Activated naive CD4-positive, alpha-beta T cell treated with anti-CD3 and anti-CD28 coated beads, Interleukin-2, amount 10 ng/mL, durations not matched to agents 7 days and 5 days (primary cell): ENCODE measurements around the gene DSCAML1.

Experiments used
- CTCF ChIA-PET: fragments of 350-600 bp; sonication (Branson Sonifier 250); formaldehyde crosslinking; loops from one replicate; lab custom pipeline; 2021; ENCODE audit warnings: antibody characterized with exemption; lab: Charles Lee
- DNase-seq: peaks from one replicate; pipeline ENCODE4 v3.0.0-alpha.2; 2020
- H3K27ac Mint-ChIP-seq: one replicate; pipeline ENCODE4 v1.8.0; 2021; ENCODE audit warnings: mild to moderate bottlenecking, moderate library complexity, mixed read lengths
- H3K27me3 Mint-ChIP-seq: one replicate; pipeline ENCODE4 v1.8.0; 2021; ENCODE audit warnings: mild to moderate bottlenecking, mixed read lengths
- H3K36me3 Mint-ChIP-seq: one replicate; pipeline ENCODE4 v1.8.0; 2021; ENCODE audit warnings: mixed read lengths
- H3K4me1 Mint-ChIP-seq: one replicate; pipeline ENCODE4 v1.8.0; 2021; ENCODE audit warnings: mixed read lengths
- H3K4me3 Mint-ChIP-seq: one replicate; pipeline ENCODE4 v1.8.0; 2021; ENCODE audit warnings: mild to moderate bottlenecking, moderate library complexity, mixed read lengths
- H3K9me3 Mint-ChIP-seq: one replicate; pipeline ENCODE4 v1.8.0; 2021; ENCODE audit warnings: mixed read lengths

DSCAML1 gene

GRCh38 chr11:117587416-117587815, 209.6 kb downstream of the DSCAML1 start:
- H3K27me3 Mint-ChIP-seq = peaks cover 5% of the 10 kb centered on the region
- no peaks in the 10 kb centered on the region for H3K9me3 Mint-ChIP-seq

GRCh38 chr11:117586392-117586791, 210.6 kb downstream of the DSCAML1 start:
- no peaks in the 10 kb centered on the region for H3K4me1 Mint-ChIP-seq
- no peak overlapping the region for H3K27ac Mint-ChIP-seq
- H3K36me3 Mint-ChIP-seq = no peaks in the 10 kb centered on the region
- H3K9me3 Mint-ChIP-seq = no peaks in the 10 kb centered on the region
- CTCF ChIA-PET = no interaction called here
- no peak overlapping the region for H3K4me3 Mint-ChIP-seq
- H3K27me3 Mint-ChIP-seq = peaks cover 5% of the 10 kb centered on the region
- DNase-seq = no peak

More at GRCh38 chr11:117587416-117587815, 209.6 kb downstream of the DSCAML1 start:
- Mint-ChIP-seq H3K27ac (no peak overlapping the region), H3K36me3 (no peaks in the 10 kb centered on the region), H3K4me1 (no peaks in the 10 kb centered on the region), H3K4me3 (no peak overlapping the region)
- no peak for DNase-seq
- CTCF ChIA-PET = interaction anchor here (0.5 kb wide), 1 partner anchor 29 kb away, joined by 3 read pairs; no protein-coding TSS in a partner anchor

- no peak for DNase-seq
- Mint-ChIP-seq H3K4me3 (no peak overlapping the region), H3K9me3 (no peaks in the 10 kb centered on the region), H3K27ac (no peak overlapping the region), H3K27me3 (peaks cover 5% of the 10 kb centered on the region), H3K36me3 (no peaks in the 10 kb centered on the region), H3K4me1 (no peaks in the 10 kb centered on the region)
- CTCF ChIA-PET = no interaction called here
These were observed 211.4 kb downstream of the DSCAML1 start for GRCh38 chr11:117585631-117586030.

DNA sequence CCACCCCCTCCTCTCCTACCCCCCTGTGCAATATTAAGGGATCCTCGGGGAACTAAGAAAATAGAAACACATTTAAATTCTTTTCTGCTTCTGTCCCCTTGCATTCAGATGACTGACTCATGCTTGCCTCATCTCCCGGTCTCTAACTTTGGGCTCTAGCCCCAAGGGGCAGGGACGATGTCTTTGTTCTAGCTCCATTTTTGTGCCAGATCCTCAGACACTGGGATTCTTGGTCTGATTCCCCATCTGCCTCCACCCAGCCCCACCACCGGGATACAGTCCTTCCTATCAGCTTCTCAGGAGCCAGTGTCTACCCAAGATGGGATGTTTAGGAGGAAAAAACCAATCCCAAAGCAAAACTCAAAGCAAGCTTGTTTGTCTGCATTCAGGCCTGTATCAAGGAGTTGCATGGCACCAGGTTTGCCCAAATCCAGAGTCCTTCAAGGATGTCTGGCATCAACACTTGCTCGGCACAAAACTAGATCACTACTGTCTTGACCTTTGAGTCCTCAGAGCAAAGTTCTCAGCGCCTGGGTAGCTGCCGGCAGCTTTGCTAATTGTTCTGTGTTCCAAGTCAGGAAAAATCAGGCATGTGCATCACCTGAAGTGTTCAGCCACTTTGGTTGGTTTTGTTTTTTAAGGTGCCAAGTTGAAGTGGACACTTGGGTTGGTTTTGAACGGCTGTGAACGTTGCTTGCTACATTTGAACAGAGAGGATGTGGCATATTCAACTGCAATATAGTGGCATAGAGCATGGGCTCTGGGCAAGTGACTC, 212.8 kb downstream of the DSCAML1 start:
- Mint-ChIP-seq H3K36me3 (no peaks in the 10 kb centered on the region), H3K4me1 (no peaks in the 10 kb centered on the region), H3K4me3 (no peak overlapping the region), H3K27ac (no peak overlapping the region), H3K27me3 (peaks cover 10% of the 10 kb centered on the region), H3K9me3 (no peaks in the 10 kb centered on the region)
- CTCF ChIA-PET = no interaction called here
- no peak for DNase-seq

DNA sequence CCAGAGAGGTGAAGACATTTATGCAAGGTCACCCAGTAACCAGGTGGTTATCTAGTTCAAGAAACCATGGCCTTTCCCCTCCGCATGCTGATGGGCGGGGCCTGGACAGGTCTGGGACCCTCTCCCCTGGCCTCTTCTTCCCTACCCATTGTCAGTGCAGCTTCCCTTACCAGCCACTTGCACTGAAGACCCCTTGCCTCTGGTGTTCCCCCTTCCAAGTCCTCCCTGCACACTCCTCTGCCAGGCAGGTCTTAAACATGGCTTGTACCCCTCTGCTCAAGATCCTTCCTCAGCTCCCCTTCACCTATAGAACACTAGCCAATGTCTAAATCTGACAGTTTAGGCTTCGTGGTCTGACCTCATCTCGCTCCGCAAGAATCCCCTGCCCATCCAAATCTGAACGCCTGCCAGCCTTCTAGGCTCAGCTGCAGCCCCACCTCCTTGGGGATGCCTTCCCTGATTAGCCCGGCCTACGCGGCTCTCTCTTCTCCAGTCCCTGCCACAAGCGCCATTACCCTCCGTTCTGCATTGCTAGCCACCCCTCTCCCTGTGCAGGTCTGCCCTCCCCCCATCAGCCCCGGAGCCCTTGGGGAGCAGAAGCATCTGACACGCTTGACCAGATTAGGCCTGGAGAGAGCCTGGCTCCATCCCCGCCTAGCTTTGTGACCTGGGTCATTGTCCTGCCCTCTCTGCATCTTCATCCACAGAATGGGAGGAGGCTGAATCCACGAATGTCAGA, 213.8 kb downstream of the DSCAML1 start:
- no peaks in the 10 kb centered on the region for H3K36me3 Mint-ChIP-seq
- H3K4me1 Mint-ChIP-seq = no peaks in the 10 kb centered on the region
- H3K4me3 Mint-ChIP-seq = no peak overlapping the region
- no peak for DNase-seq
- no peaks in the 10 kb centered on the region for H3K9me3 Mint-ChIP-seq
- no peak overlapping the region for H3K27ac Mint-ChIP-seq
- H3K27me3 Mint-ChIP-seq = peaks cover 15% of the 10 kb centered on the region
- CTCF ChIA-PET = no interaction called here

DNA sequence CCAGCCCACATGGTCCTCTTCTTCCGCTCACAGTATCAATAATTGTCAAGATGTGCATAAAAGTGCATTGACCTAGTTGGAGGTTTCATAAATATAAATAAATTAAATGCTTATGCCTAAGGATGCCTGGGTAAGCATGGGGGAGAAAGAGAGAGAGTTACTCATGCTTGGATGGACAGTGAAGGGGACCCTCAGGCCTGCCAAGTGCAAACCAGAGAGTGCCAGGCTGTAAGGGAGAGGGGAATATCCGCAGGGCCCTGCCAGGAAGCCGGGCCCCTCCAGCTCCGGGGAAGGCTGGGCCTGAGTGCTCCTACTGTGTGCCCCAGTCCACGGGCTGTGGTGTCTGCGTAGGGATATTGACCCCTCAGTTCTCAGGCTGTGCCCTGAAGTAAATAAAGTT, 214.6 kb downstream of the DSCAML1 start:
- DNase-seq = no peak
- H3K27ac Mint-ChIP-seq = no peak overlapping the region
- H3K9me3 Mint-ChIP-seq = no peaks in the 10 kb centered on the region
- CTCF ChIA-PET = no interaction called here
- no peaks in the 10 kb centered on the region for H3K4me1 Mint-ChIP-seq
- no peak overlapping the region for H3K4me3 Mint-ChIP-seq
- peaks cover 15% of the 10 kb centered on the region for H3K27me3 Mint-ChIP-seq
- no peaks in the 10 kb centered on the region for H3K36me3 Mint-ChIP-seq

DNA sequence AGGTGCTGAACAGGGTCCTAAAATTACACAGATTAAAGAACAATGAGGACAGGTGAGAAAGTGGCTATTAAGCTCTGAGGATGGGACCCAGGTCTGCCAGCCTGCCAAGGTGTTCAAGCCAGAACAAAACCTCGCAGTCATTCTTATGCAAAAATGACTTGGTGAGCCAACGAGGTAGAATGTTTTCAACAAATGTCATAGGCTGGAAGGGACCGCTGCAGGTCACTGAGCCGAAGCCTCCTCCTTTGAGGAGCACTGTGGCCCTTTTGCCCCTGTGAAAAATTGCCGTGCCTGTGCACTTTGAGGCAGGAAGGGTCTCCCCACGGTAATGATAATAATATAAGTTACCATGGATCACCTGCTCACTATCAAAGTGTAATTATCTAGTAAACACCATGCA, 216.2 kb downstream of the DSCAML1 start:
- CTCF ChIA-PET = no interaction called here
- Mint-ChIP-seq H3K27ac (no peak overlapping the region), H3K27me3 (peaks cover 15% of the 10 kb centered on the region), H3K4me3 (no peak overlapping the region), H3K9me3 (no peaks in the 10 kb centered on the region), H3K4me1 (no peaks in the 10 kb centered on the region), H3K36me3 (no peaks in the 10 kb centered on the region)
- no peak for DNase-seq

DNA sequence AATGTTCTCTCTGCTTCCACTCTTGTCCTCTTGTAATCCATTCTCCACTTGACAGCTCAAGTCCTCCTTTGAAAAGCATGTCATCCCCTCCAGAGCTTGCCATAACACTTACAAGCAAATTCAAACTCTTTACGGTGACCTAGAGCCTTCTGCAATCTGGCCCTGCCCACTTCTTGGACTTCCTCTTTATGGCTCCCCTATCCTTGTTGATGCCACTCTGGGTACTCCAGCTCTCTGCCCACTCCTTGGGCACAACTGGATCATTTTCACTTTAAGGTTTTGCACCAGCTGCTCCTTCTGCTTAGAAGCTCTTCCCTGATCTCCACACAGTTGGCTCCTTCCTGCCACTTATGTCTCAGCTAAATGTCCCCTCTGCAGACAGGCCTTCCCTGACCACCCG, 217.9 kb downstream of the DSCAML1 start:
- DNase-seq = no peak
- Mint-ChIP-seq H3K4me1 (no peaks in the 10 kb centered on the region), H3K27me3 (peaks cover 15% of the 10 kb centered on the region), H3K9me3 (no peaks in the 10 kb centered on the region), H3K36me3 (no peaks in the 10 kb centered on the region), H3K27ac (no peak overlapping the region), H3K4me3 (no peak overlapping the region)
- CTCF ChIA-PET = no interaction called here

DNA sequence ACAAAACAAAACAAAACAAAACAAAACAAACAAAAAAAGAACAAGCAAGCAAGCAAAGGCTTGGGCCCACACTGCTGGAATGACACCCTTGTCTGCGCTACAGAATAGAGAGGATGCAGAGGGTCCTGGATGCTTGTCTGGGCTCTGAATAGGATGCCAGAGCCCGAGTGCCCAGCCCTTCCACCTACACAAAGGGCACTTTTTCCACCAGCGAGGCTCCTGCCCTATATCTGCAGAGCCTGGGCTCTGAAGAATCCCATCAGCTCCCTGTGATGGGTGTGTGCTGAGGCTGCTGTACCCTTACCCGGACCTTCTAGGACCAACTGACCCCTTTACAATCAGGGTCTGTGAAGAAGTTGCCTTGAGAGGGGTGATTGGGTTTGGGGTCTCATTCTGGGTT, 221.2 kb downstream of the DSCAML1 start:
- H3K36me3 Mint-ChIP-seq = no peaks in the 10 kb centered on the region
- H3K27ac Mint-ChIP-seq = no peak overlapping the region
- H3K4me3 Mint-ChIP-seq = no peak overlapping the region
- no peaks in the 10 kb centered on the region for H3K9me3 Mint-ChIP-seq
- CTCF ChIA-PET = interaction anchor here (1.0 kb wide), 1 partner anchor 19 kb away, joined by 3 read pairs; no protein-coding TSS in a partner anchor
- peaks cover 26% of the 10 kb centered on the region for H3K27me3 Mint-ChIP-seq
- DNase-seq = no peak
- no peaks in the 10 kb centered on the region for H3K4me1 Mint-ChIP-seq

DNA sequence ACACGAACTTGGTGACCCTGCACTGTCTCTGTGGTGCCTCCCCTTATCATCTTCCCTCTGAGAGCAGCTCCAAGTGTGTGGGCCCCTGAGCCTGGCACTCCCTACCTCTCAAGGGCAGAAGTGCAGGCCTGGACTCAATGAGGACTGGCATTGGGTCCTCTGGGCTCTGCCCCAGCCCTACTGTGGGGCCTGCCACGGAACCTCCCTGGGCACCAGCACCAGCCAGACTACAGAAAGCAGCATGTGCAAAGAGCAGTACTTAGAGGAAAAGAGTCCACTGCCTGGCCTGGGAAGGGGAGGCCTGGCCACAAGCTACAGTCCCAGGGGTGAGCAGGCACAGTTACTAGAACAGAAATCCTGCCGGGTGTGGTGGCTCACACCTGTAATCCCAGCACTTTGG, 222.5 kb downstream of the DSCAML1 start:
- DNase-seq = no peak
- peaks cover 29% of the 10 kb centered on the region for H3K27me3 Mint-ChIP-seq
- CTCF ChIA-PET = interaction anchor here (1.0 kb wide), 1 partner anchor 35 kb away, joined by 3 read pairs; no protein-coding TSS in a partner anchor
- H3K4me1 Mint-ChIP-seq = no peaks in the 10 kb centered on the region
- H3K4me3 Mint-ChIP-seq = no peak overlapping the region
- no peaks in the 10 kb centered on the region for H3K9me3 Mint-ChIP-seq
- no peak overlapping the region for H3K27ac Mint-ChIP-seq
- no peaks in the 10 kb centered on the region for H3K36me3 Mint-ChIP-seq

GRCh38 chr11:117573326-117573725, 223.7 kb downstream of the DSCAML1 start:
- DNase-seq = no peak
- Mint-ChIP-seq H3K27ac (no peak overlapping the region), H3K27me3 (peaks cover 26% of the 10 kb centered on the region), H3K4me3 (no peak overlapping the region), H3K9me3 (no peaks in the 10 kb centered on the region), H3K36me3 (no peaks in the 10 kb centered on the region), H3K4me1 (no peaks in the 10 kb centered on the region)
- CTCF ChIA-PET = interaction anchor here (1.1 kb wide), 1 partner anchor 48 kb away, joined by 3 read pairs; no protein-coding TSS in a partner anchor

GRCh38 chr11:117572671-117573070, 224.3 kb downstream of the DSCAML1 start:
- Mint-ChIP-seq H3K9me3 (no peaks in the 10 kb centered on the region), H3K27me3 (peaks cover 26% of the 10 kb centered on the region), H3K4me1 (no peaks in the 10 kb centered on the region), H3K36me3 (no peaks in the 10 kb centered on the region), H3K27ac (no peak overlapping the region), H3K4me3 (no peak overlapping the region)
- CTCF ChIA-PET = interaction anchor here (0.9 to 1.1 kb wide), 2 partner anchors 49 to 148 kb away, joined by 3 read pairs; no protein-coding TSS in a partner anchor
- DNase-seq = no peak

- H3K9me3 Mint-ChIP-seq = no peaks in the 10 kb centered on the region
- CTCF ChIA-PET = interaction anchor here (0.9 kb wide), 1 partner anchor 147 kb away, joined by 3 read pairs; no protein-coding TSS in a partner anchor
- peaks cover 26% of the 10 kb centered on the region for H3K27me3 Mint-ChIP-seq
- H3K36me3 Mint-ChIP-seq = no peaks in the 10 kb centered on the region
- no peak overlapping the region for H3K4me3 Mint-ChIP-seq
- H3K27ac Mint-ChIP-seq = no peak overlapping the region
- DNase-seq = no peak
- no peaks in the 10 kb centered on the region for H3K4me1 Mint-ChIP-seq
These were observed 224.9 kb downstream of the DSCAML1 start for GRCh38 chr11:117572129-117572528.

- no peak for DNase-seq
- CTCF ChIA-PET = interaction anchor here (1.4 kb wide), 1 partner anchor 145 kb away, joined by 4 read pairs; no protein-coding TSS in a partner anchor
- Mint-ChIP-seq H3K9me3 (no peaks in the 10 kb centered on the region), H3K4me3 (no peak overlapping the region), H3K27me3 (peaks cover 26% of the 10 kb centered on the region), H3K36me3 (no peaks in the 10 kb centered on the region), H3K27ac (no peak overlapping the region), H3K4me1 (no peaks in the 10 kb centered on the region)
These were observed 226.3 kb downstream of the DSCAML1 start for GRCh38 chr11:117570701-117571100.
